Neural cell (in vitro differentiated cells): ENCODE measurements around the gene CHRDL2. TPM values are rescaled to one million over a fixed set of nuclear protein-coding genes. Genes with fewer than 3 reads are reported as not detected.

ENCODE experiments used
- H2AFZ ChIP-seq: fragments of 200-600, 300-800 bp; sonication (generic), shearing (Covaris generic); 2 replicates; pipeline ENCODE4 v1.6.0; 2014; ENCODE audit warnings: low read depth, mild to moderate bottlenecking, antibody characterized with exemption, low read length, moderate library complexity
- H3F3A ChIP-seq: fragments of 200-600 bp; shearing (Covaris generic); 2 replicates; pipeline ENCODE4 v1.6.1; 2016; ENCODE audit warnings: mild to moderate bottlenecking, moderate library complexity, mixed read lengths, antibody characterized with exemption, low read length; ENCODE audit not compliant: insufficient read depth, poor library complexity, severe bottlenecking
- H3K27ac ChIP-seq: fragments of 200-600, 300-800 bp; sonication (generic), shearing (Covaris generic); 2 replicates; pipeline ENCODE4 v1.5.1; 2014; ENCODE audit warnings: mild to moderate bottlenecking, low read length, moderate library complexity
- H3K27me3 ChIP-seq: fragments of 300-800, 200-600 bp; sonication (generic), shearing (Covaris generic); 2 replicates; pipeline ENCODE4 v1.6.0; 2014; ENCODE audit warnings: mild to moderate bottlenecking, low read depth, low read length, moderate library complexity; ENCODE audit not compliant: insufficient read depth
- H3K36me3 ChIP-seq: fragments of 300-800, 200-600 bp; sonication (generic), shearing (Covaris generic); 2 replicates; pipeline ENCODE4 v1.5.1; 2014; ENCODE audit warnings: mild to moderate bottlenecking, antibody characterized with exemption, low read length, moderate library complexity; ENCODE audit not compliant: insufficient read depth
- H3K4me2 ChIP-seq: fragments of 300-800, 200-600 bp; sonication (generic), shearing (Covaris generic); 2 replicates; pipeline ENCODE4 v1.6.0; 2014; ENCODE audit warnings: mild to moderate bottlenecking, low read length
- H3K4me3 ChIP-seq: fragments of 300-800, 200-600 bp; sonication (generic), shearing (Covaris generic); 2 replicates; pipeline ENCODE4 v1.5.1; 2014; ENCODE audit warnings: mild to moderate bottlenecking, low read length, moderate library complexity
- H3K79me2 ChIP-seq: fragments of 200-600 bp; shearing (Covaris generic); replicated peaks from 2 replicates; pipeline ENCODE4 v1.6.0; 2014; ENCODE audit warnings: mild to moderate bottlenecking, low read length, moderate library complexity; ENCODE audit not compliant: insufficient read depth
- H3K9ac ChIP-seq: fragments of 300-800, 200-600 bp; sonication (generic), shearing (Covaris generic); 2 replicates; pipeline ENCODE4 v1.6.1; 2016; ENCODE audit warnings: mild to moderate bottlenecking, low read length, mixed read lengths
- H3K9me2 ChIP-seq: fragments of 200-600 bp; shearing (Covaris generic); 2 replicates; pipeline ENCODE4 v1.6.1; 2016; ENCODE audit warnings: mild to moderate bottlenecking, low read length, mixed read lengths; ENCODE audit not compliant: insufficient read depth
- H3K9me3 ChIP-seq: fragments of 200-600, 300-800 bp; sonication (generic), shearing (Covaris generic); 2 replicates; pipeline ENCODE4 v1.6.1; 2016; ENCODE audit warnings: mild to moderate bottlenecking, mixed run types, low read length, moderate library complexity, mixed read lengths
- H4K20me1 ChIP-seq: fragments of 200-600 bp; shearing (Covaris generic); 2 replicates; pipeline ENCODE4 v1.6.1; 2016; ENCODE audit warnings: mild to moderate bottlenecking, mixed run types; ENCODE audit not compliant: insufficient read depth
- EP300 ChIP-seq: fragments of 450-650 bp; conservative IDR thresholded peaks from 2 replicates; pipeline ENCODE4 v1.6.1; 2014; ENCODE audit warnings: antibody characterized with exemption, mild to moderate bottlenecking, moderate library complexity; ENCODE audit not compliant: poor library complexity, severe bottlenecking
- EZH2 ChIP-seq: fragments of 200-600, 300-800 bp; shearing (Covaris generic), sonication (generic); IDR thresholded peaks from 2 replicates; pipeline ENCODE4 v1.6.1; 2014; ENCODE audit warnings: antibody characterized with exemption, low read length, borderline replicate concordance, mild to moderate bottlenecking; ENCODE audit not compliant: insufficient read depth, poor library complexity, severe bottlenecking
- MXI1 ChIP-seq: fragments of 450-650 bp; conservative IDR thresholded peaks from 2 replicates; pipeline ENCODE4 v1.6.1; 2014; ENCODE audit warnings: antibody characterized with exemption, mild to moderate bottlenecking; ENCODE audit not compliant: poor library complexity, severe bottlenecking
- RAD21 ChIP-seq: fragments of 450-650 bp; conservative IDR thresholded peaks from 2 replicates; pipeline ENCODE4 v1.6.1; 2014; ENCODE audit warnings: antibody characterized with exemption, mild to moderate bottlenecking, moderate library complexity
- SMC3 ChIP-seq: fragments of 450-650 bp; conservative IDR thresholded peaks from 2 replicates; pipeline ENCODE4 v1.6.1; 2014; ENCODE audit warnings: antibody characterized with exemption, mild to moderate bottlenecking, moderate library complexity; ENCODE audit not compliant: poor library complexity
- TAF1 ChIP-seq: IDR thresholded peaks from 2 replicates; pipeline ENCODE4 v1.6.1; 2012; ENCODE audit warnings: low read depth
- polyA plus RNA-seq: library from polyadenylated mRNA; depleted of rRNA; stranded (reverse); fragments of >200 nt; gene quantifications from 2 replicates; pipeline ENCODE4 v1.2.3, GENCODE V29; 2014
- TF ChIP-seq, protein P1 (sequence below): IDR thresholded peaks from 2 replicates; pipeline ENCODE4 v1.6.1; 2012; ENCODE audit warnings: borderline replicate concordance
- TF ChIP-seq, protein P2 (sequence below): fragments of 450-650 bp; IDR thresholded peaks from 2 replicates; pipeline ENCODE4 v1.5.1; 2014; ENCODE audit warnings: antibody characterized with exemption, mild to moderate bottlenecking, moderate library complexity; ENCODE audit not compliant: poor library complexity, severe bottlenecking

Gene CHRDL2
- polyA plus RNA-seq, 1 donor from 2014 or later: not detected

DNA sequence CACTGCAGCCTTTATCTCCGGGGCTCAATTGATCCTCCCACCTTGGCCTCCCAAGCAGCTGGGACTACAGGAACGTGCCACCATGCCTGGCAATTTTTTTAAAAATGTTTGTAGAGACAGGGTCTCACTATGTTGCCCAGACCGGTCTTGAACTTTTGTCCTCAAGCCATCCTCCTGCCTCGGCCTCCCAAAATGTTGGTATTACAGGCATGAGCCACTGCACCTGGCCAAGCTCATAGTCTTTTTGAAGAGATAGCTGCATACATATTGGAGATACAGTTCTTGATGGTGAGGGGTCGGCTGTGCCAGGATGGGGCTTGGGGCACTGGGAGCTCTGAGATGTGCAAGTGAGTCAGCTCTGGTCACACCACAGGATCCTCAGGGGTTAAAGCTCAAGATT, 53.2 kb downstream of the CHRDL2 start:
- no peak overlapping the region for H3K9ac ChIP-seq
- no peaks in the 10 kb centered on the region for H3F3A ChIP-seq
- H3K4me2 ChIP-seq: no peak overlapping the region
- no peak overlapping the region for H3K27ac ChIP-seq
- H3K36me3 ChIP-seq: no peaks in the 10 kb centered on the region
- TF ChIP-seq MXI1: no peak
- TF ChIP-seq, protein P1, sequence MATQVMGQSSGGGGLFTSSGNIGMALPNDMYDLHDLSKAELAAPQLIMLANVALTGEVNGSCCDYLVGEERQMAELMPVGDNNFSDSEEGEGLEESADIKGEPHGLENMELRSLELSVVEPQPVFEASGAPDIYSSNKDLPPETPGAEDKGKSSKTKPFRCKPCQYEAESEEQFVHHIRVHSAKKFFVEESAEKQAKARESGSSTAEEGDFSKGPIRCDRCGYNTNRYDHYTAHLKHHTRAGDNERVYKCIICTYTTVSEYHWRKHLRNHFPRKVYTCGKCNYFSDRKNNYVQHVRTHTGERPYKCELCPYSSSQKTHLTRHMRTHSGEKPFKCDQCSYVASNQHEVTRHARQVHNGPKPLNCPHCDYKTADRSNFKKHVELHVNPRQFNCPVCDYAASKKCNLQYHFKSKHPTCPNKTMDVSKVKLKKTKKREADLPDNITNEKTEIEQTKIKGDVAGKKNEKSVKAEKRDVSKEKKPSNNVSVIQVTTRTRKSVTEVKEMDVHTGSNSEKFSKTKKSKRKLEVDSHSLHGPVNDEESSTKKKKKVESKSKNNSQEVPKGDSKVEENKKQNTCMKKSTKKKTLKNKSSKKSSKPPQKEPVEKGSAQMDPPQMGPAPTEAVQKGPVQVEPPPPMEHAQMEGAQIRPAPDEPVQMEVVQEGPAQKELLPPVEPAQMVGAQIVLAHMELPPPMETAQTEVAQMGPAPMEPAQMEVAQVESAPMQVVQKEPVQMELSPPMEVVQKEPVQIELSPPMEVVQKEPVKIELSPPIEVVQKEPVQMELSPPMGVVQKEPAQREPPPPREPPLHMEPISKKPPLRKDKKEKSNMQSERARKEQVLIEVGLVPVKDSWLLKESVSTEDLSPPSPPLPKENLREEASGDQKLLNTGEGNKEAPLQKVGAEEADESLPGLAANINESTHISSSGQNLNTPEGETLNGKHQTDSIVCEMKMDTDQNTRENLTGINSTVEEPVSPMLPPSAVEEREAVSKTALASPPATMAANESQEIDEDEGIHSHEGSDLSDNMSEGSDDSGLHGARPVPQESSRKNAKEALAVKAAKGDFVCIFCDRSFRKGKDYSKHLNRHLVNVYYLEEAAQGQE: no peak
- H4K20me1 ChIP-seq: no peaks in the 10 kb centered on the region
- no peaks in the 10 kb centered on the region for H3K79me2 ChIP-seq
- H3K27me3 ChIP-seq: peaks cover 3% of the 10 kb centered on the region
- no peaks in the 10 kb centered on the region for H3K9me3 ChIP-seq
- H3K9me2 ChIP-seq: no peaks in the 10 kb centered on the region
- H2AFZ ChIP-seq: no peak overlapping the region
- no peak overlapping the region for H3K4me3 ChIP-seq

DNA sequence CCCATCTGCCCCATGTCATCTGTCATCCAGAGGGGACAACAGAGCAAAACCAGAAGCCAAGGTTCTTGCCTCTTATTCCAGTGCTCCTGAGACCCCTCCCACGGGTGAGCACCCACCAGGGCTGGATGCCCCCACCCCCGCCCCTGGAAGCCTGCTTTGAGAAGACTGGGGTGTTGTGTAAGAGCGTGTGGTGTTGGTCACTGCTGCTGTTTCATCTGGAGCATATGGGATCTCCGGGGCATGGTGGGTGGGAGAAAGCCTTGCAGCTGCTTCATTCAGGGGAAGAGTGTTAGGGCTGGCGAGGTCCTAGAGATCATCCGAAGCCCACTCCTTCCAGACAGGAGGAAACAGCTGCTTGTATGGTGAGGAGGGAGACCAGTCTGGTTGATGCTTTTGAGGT, 54.1 kb downstream of the CHRDL2 start:
- Histone ChIP-seq H3K4me2 (no peak overlapping the region), H3K27ac (no peak overlapping the region), H3F3A (no peaks in the 10 kb centered on the region), H2AFZ (no peak overlapping the region), H4K20me1 (no peaks in the 10 kb centered on the region), H3K9me3 (no peaks in the 10 kb centered on the region), H3K79me2 (no peaks in the 10 kb centered on the region), H3K36me3 (no peaks in the 10 kb centered on the region), H3K27me3 (no peaks in the 10 kb centered on the region), H3K4me3 (no peak overlapping the region), H3K9ac (no peak overlapping the region), H3K9me2 (no peaks in the 10 kb centered on the region)
- no peak for TF ChIP-seq SMC3
- TF ChIP-seq, protein P2, sequence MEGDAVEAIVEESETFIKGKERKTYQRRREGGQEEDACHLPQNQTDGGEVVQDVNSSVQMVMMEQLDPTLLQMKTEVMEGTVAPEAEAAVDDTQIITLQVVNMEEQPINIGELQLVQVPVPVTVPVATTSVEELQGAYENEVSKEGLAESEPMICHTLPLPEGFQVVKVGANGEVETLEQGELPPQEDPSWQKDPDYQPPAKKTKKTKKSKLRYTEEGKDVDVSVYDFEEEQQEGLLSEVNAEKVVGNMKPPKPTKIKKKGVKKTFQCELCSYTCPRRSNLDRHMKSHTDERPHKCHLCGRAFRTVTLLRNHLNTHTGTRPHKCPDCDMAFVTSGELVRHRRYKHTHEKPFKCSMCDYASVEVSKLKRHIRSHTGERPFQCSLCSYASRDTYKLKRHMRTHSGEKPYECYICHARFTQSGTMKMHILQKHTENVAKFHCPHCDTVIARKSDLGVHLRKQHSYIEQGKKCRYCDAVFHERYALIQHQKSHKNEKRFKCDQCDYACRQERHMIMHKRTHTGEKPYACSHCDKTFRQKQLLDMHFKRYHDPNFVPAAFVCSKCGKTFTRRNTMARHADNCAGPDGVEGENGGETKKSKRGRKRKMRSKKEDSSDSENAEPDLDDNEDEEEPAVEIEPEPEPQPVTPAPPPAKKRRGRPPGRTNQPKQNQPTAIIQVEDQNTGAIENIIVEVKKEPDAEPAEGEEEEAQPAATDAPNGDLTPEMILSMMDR: no peak
- TF ChIP-seq, protein P1: no peak
- no peak for TF ChIP-seq TAF1
- no peak for TF ChIP-seq RAD21
- TF ChIP-seq EP300: no peak
- TF ChIP-seq EZH2: no peak
